ENCODE measurements around the gene FOXL2NB.

GRCh38 chr3:138964923-138965322 lies 17.9 kb downstream of the FOXL2NB start:
- TF ChIP-seq EZH2 (IDR thresholded peaks at IDR 0.05; ENCODE audit: borderline replicate concordance, low read depth, low read length, poor library complexity, severe bottlenecking) (no peak), CTCF (conservative IDR thresholded peaks at IDR 0.05; ENCODE audit: low read depth, low read length) (no peak)

All from A673 (cell line).